ENCODE data around the gene SYNM.

DNA sequence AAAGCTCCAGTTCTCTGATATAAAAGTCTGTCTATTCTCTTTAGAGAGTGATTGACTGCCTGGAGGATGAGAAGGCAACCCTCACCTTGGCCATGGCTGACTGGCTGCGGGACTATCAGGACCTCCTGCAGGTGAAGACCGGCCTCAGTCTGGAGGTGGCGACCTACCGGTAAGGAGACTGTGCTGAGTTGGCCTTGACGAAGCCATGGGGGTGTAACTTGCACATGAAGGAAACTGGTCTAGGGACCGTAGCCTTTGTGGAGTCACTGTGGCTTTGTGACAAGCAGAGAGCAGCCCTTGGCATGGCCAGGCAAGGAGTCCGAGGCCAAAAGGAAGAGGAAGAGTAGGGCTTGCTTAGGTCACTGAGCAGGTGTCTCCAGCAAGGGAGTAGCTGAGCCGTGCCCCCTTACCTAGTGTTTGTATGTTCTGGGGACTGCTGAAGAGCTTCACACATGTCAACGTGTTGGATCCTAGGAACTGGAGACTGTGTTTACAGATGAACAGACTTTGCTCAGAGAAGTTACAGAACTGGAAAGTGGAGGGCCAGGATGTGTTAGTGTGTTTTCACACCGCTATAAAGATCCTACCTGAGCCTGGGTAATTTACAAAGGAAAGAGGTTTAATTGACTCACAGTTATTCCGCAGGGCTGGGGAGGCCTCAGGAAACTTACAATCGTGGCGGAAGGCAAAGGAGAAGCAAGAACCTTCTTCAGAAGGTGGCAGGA, 8.8 kb downstream of the SYNM start:
- TF ChIP-seq, protein P1, sequence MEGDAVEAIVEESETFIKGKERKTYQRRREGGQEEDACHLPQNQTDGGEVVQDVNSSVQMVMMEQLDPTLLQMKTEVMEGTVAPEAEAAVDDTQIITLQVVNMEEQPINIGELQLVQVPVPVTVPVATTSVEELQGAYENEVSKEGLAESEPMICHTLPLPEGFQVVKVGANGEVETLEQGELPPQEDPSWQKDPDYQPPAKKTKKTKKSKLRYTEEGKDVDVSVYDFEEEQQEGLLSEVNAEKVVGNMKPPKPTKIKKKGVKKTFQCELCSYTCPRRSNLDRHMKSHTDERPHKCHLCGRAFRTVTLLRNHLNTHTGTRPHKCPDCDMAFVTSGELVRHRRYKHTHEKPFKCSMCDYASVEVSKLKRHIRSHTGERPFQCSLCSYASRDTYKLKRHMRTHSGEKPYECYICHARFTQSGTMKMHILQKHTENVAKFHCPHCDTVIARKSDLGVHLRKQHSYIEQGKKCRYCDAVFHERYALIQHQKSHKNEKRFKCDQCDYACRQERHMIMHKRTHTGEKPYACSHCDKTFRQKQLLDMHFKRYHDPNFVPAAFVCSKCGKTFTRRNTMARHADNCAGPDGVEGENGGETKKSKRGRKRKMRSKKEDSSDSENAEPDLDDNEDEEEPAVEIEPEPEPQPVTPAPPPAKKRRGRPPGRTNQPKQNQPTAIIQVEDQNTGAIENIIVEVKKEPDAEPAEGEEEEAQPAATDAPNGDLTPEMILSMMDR (IDR thresholded peaks at IDR 0.05): no peak
- TF ChIP-seq EZH2 (IDR thresholded peaks at IDR 0.05; ENCODE audit: borderline replicate concordance, insufficient read depth, low read depth, low read length, poor library complexity, severe bottlenecking): no peak
